Astrocyte (in vitro differentiated cells and primary cell): ENCODE results near the gene ADD1. TPM values are rescaled to one million over a fixed set of nuclear protein-coding genes. Genes with fewer than 3 reads are reported as not detected.

Experiments
- DNase-seq: peaks from one replicate; pipeline ENCODE4 v3.0.0-alpha.2; 2010; ENCODE audit warnings: low read depth
- FAIRE-seq: peaks from 2 replicates; lab custom pipeline; 2011; peaks lifted over from hg19 to GRCh38; lab: Jason Lieb, UNC
- H2AFZ ChIP-seq: 2 replicates; pipeline ENCODE4 v1.6.0; 2012; ENCODE audit warnings: low read depth, low read length, inconsistent platforms
- H3K27ac ChIP-seq: 2 replicates; pipeline ENCODE4 v1.5.1; 2011; ENCODE audit warnings: low read depth, low read length, inconsistent platforms
- H3K27me3 ChIP-seq: 2 replicates; pipeline ENCODE4 v1.6.0; 2011; ENCODE audit warnings: low read length, inconsistent platforms; ENCODE audit not compliant: insufficient read depth
- H3K36me3 ChIP-seq: 2 replicates; pipeline ENCODE4 v1.5.1; 2011; ENCODE audit warnings: low read length, inconsistent platforms; ENCODE audit not compliant: insufficient read depth
- H3K4me1 ChIP-seq: 2 replicates; pipeline ENCODE4 v1.5.1; 2011; ENCODE audit warnings: low read length, inconsistent platforms; ENCODE audit not compliant: insufficient read depth
- H3K4me2 ChIP-seq: 2 replicates; pipeline ENCODE4 v1.6.0; 2012; ENCODE audit warnings: low read length, inconsistent platforms
- H3K4me3 ChIP-seq: 2 replicates; pipeline ENCODE4 v1.5.1; 2011; ENCODE audit warnings: low read depth, mild to moderate bottlenecking, low read length, inconsistent platforms; ENCODE audit not compliant: insufficient read depth
- H3K79me2 ChIP-seq: 2 replicates; pipeline ENCODE4 v1.6.0; 2012; ENCODE audit warnings: mild to moderate bottlenecking, low read length, inconsistent platforms; ENCODE audit not compliant: insufficient read depth
- H3K9ac ChIP-seq: 2 replicates; pipeline ENCODE4 v1.6.0; 2012; ENCODE audit warnings: mild to moderate bottlenecking, low read length, inconsistent platforms
- H3K9me3 ChIP-seq: 2 replicates; pipeline ENCODE4 v1.5.1; 2012; ENCODE audit warnings: low read depth, mild to moderate bottlenecking, low read length, inconsistent platforms; ENCODE audit not compliant: insufficient read depth
- H4K20me1 ChIP-seq: 2 replicates; pipeline ENCODE4 v1.6.0; 2012; ENCODE audit warnings: low read length, inconsistent platforms; ENCODE audit not compliant: insufficient read depth
- H3K27ac Mint-ChIP-seq: one replicate; pipeline ENCODE4 v1.8.0; 2021; ENCODE audit warnings: mild to moderate bottlenecking, mixed read lengths; ENCODE audit not compliant: unreplicated experiment
- H3K27me3 Mint-ChIP-seq: one replicate; pipeline ENCODE4 v1.8.0; 2021; ENCODE audit warnings: low read depth, mixed read lengths; ENCODE audit not compliant: unreplicated experiment
- H3K36me3 Mint-ChIP-seq: one replicate; pipeline ENCODE4 v1.8.0; 2021; ENCODE audit warnings: low read depth, mixed read lengths; ENCODE audit not compliant: unreplicated experiment
- H3K4me1 Mint-ChIP-seq: one replicate; pipeline ENCODE4 v1.8.0; 2021; ENCODE audit warnings: low read depth, mixed read lengths; ENCODE audit not compliant: unreplicated experiment
- H3K4me3 Mint-ChIP-seq: one replicate; pipeline ENCODE4 v1.8.0; 2021; ENCODE audit warnings: mild to moderate bottlenecking, moderate library complexity, mixed read lengths; ENCODE audit not compliant: unreplicated experiment
- H3K9me3 Mint-ChIP-seq: one replicate; pipeline ENCODE4 v1.8.0; 2021; ENCODE audit warnings: mild to moderate bottlenecking, mixed read lengths; ENCODE audit not compliant: unreplicated experiment
- CTCF ChIP-seq: IDR thresholded peaks from 2 replicates; pipeline ENCODE4 v1.5.1; 2011; ENCODE audit warnings: low read depth, mild to moderate bottlenecking, inconsistent platforms, low read length, moderate library complexity; ENCODE audit not compliant: insufficient read depth
- EZH2 ChIP-seq: IDR thresholded peaks from 2 replicates; pipeline ENCODE4 v1.6.1; 2012; ENCODE audit warnings: mild to moderate bottlenecking, low read length, inconsistent platforms; ENCODE audit not compliant: insufficient read depth
- total RNA-seq: library from RNA; stranded (reverse); gene quantifications from 2 replicates; pipeline ENCODE4 v1.2.1, GENCODE V29; 2021

ADD1 gene
- total RNA-seq, 1 donor from 2014 or later, result 280 TPM

- Histone ChIP-seq H3K9me3 (no peaks in the 10 kb centered on the region), H3K27me3 (no peaks in the 10 kb centered on the region), H3K36me3 (peaks cover 6% of the 10 kb centered on the region), H3K9ac (no peak overlapping the region), H3K27ac (no peak overlapping the region), H3K4me1 (peaks cover 13% of the 10 kb centered on the region), H3K4me3 (no peak overlapping the region), H3K4me2 (no peak overlapping the region), H4K20me1 (peaks cover 4% of the 10 kb centered on the region), H3K79me2 (no peaks in the 10 kb centered on the region), H2AFZ (no peak overlapping the region)
- H3K36me3 Mint-ChIP-seq, result peaks cover 3% of the 10 kb centered on the region
- no peaks in the 10 kb centered on the region for H3K4me1 Mint-ChIP-seq
- DNase-seq (no peak), FAIRE-seq (no peak)
- H3K9me3 Mint-ChIP-seq, result no peaks in the 10 kb centered on the region
- no peak overlapping the region for H3K27ac Mint-ChIP-seq
- TF ChIP-seq CTCF, result no peak
- TF ChIP-seq EZH2, result no peak
- no peak overlapping the region for H3K4me3 Mint-ChIP-seq
- H3K27me3 Mint-ChIP-seq, result no peaks in the 10 kb centered on the region
These were observed 9.4 kb upstream of the ADD1 start for GRCh38 chr4:2834001-2834921.

GRCh38 chr4:2835978-2836377 lies 7.7 kb upstream of the ADD1 start:
- FAIRE-seq (no peak), DNase-seq (no peak)
- Histone ChIP-seq H3K9me3 (no peaks in the 10 kb centered on the region), H3K27me3 (no peaks in the 10 kb centered on the region), H3K9ac (no peak overlapping the region), H3K79me2 (no peaks in the 10 kb centered on the region), H3K36me3 (peaks cover 6% of the 10 kb centered on the region), H3K4me3 (no peak overlapping the region), H3K27ac (no peak overlapping the region), H3K4me1 (peaks cover 7% of the 10 kb centered on the region), H2AFZ (no peak overlapping the region), H3K4me2 (no peak overlapping the region), H4K20me1 (no peaks in the 10 kb centered on the region)
- Mint-ChIP-seq H3K4me1 (no peaks in the 10 kb centered on the region), H3K27me3 (no peaks in the 10 kb centered on the region), H3K9me3 (no peaks in the 10 kb centered on the region), H3K36me3 (peaks cover 4% of the 10 kb centered on the region), H3K27ac (no peak overlapping the region), H3K4me3 (no peak overlapping the region)
- TF ChIP-seq EZH2 (no peak), CTCF (no peak)

- Mint-ChIP-seq H3K9me3 (no peaks in the 10 kb centered on the region), H3K4me1 (no peaks in the 10 kb centered on the region), H3K27ac (no peak overlapping the region), H3K27me3 (no peaks in the 10 kb centered on the region), H3K36me3 (peaks cover 6% of the 10 kb centered on the region), H3K4me3 (no peak overlapping the region)
- H2AFZ ChIP-seq, result no peak overlapping the region
- no peak for DNase-seq
- no peaks in the 10 kb centered on the region for H3K27me3 ChIP-seq
- TF ChIP-seq CTCF (no peak), EZH2 (no peak)
- no peak overlapping the region for H3K4me3 ChIP-seq
- no peak overlapping the region for H3K27ac ChIP-seq
- no peaks in the 10 kb centered on the region for H4K20me1 ChIP-seq
- FAIRE-seq, result no peak
- peaks cover 7% of the 10 kb centered on the region for H3K4me1 ChIP-seq
- no peaks in the 10 kb centered on the region for H3K9me3 ChIP-seq
- H3K36me3 ChIP-seq, result peaks cover 6% of the 10 kb centered on the region
- no peak overlapping the region for H3K4me2 ChIP-seq
- H3K9ac ChIP-seq, result no peak overlapping the region
- H3K79me2 ChIP-seq, result no peaks in the 10 kb centered on the region
These were observed 7.2 kb upstream of the ADD1 start for GRCh38 chr4:2836391-2836859.
